ENCODE measurements around the gene PRKN.

The PRKN gene

GRCh38 chr6:162017536-162017935, 710.0 kb downstream of the PRKN start:
- DNase-seq: no peak

GRCh38 chr6:162014069-162014811, 713.3 kb downstream of the PRKN start:
- no peak for DNase-seq

- no peak for DNase-seq
These were observed 722.2 kb downstream of the PRKN start for GRCh38 chr6:162005372-162005771.

GRCh38 chr6:161996783-161997182, 730.8 kb downstream of the PRKN start:
- no peak for DNase-seq

GRCh38 chr6:161985876-161986423, 741.6 kb downstream of the PRKN start:
- DNase-seq: no peak

GRCh38 chr6:161984713-161985112, 742.9 kb downstream of the PRKN start:
- DNase-seq: no peak

- DNase-seq: no peak
These were observed 751.0 kb downstream of the PRKN start for GRCh38 chr6:161976553-161976952.

GRCh38 chr6:161973064-161973463, 754.5 kb downstream of the PRKN start:
- no peak for DNase-seq

GRCh38 chr6:161971043-161971442, 756.5 kb downstream of the PRKN start:
- DNase-seq: no peak

GRCh38 chr6:161963634-161964234, 763.8 kb downstream of the PRKN start:
- DNase-seq: no peak

GRCh38 chr6:161963181-161963580, 764.4 kb downstream of the PRKN start:
- no peak for DNase-seq

GRCh38 chr6:161961796-161962195, 765.8 kb downstream of the PRKN start:
- DNase-seq: no peak

GRCh38 chr6:161961046-161961445, 766.5 kb downstream of the PRKN start:
- DNase-seq: no peak

- no peak for DNase-seq
These were observed 768.5 kb downstream of the PRKN start for GRCh38 chr6:161959072-161959471.

GRCh38 chr6:161956082-161956481, 771.5 kb downstream of the PRKN start:
- DNase-seq: no peak

- DNase-seq: no peak
These were observed 772.8 kb downstream of the PRKN start for GRCh38 chr6:161954699-161955276.

- DNase-seq: no peak
These were observed 773.5 kb downstream of the PRKN start for GRCh38 chr6:161954077-161954476.

GRCh38 chr6:161951126-161951525, 776.4 kb downstream of the PRKN start:
- DNase-seq: no peak

- no peak for DNase-seq
These were observed 778.0 kb downstream of the PRKN start for GRCh38 chr6:161949531-161949930.

GRCh38 chr6:161948462-161948861, 779.1 kb downstream of the PRKN start:
- DNase-seq: no peak

GRCh38 chr6:161947371-161947770, 780.2 kb downstream of the PRKN start:
- no peak for DNase-seq

- no peak for DNase-seq
These were observed 781.1 kb downstream of the PRKN start for GRCh38 chr6:161946461-161946860.

- no peak for DNase-seq
These were observed 784.0 kb downstream of the PRKN start for GRCh38 chr6:161943561-161943960.

GRCh38 chr6:161941565-161941964, 786.0 kb downstream of the PRKN start:
- DNase-seq: no peak
